Astrocyte (in vitro differentiated cells and primary cell): Measurements from ENCODE around the gene BAHCC1. TPM values are rescaled to one million over a fixed set of nuclear protein-coding genes. Genes with fewer than 3 reads are reported as not detected.

ENCODE experiments used
- DNase-seq: peaks from one replicate; pipeline ENCODE4 v3.0.0-alpha.2; 2010; ENCODE audit warnings: low read depth
- FAIRE-seq: peaks from 2 replicates; lab custom pipeline; 2011; peaks lifted over from hg19 to GRCh38; lab: Jason Lieb, UNC
- H2AFZ ChIP-seq: 2 replicates; pipeline ENCODE4 v1.6.0; 2012; ENCODE audit warnings: low read depth, low read length, inconsistent platforms
- H3K27ac ChIP-seq: 2 replicates; pipeline ENCODE4 v1.5.1; 2011; ENCODE audit warnings: low read depth, low read length, inconsistent platforms
- H3K27me3 ChIP-seq: 2 replicates; pipeline ENCODE4 v1.6.0; 2011; ENCODE audit warnings: low read length, inconsistent platforms; ENCODE audit not compliant: insufficient read depth
- H3K36me3 ChIP-seq: 2 replicates; pipeline ENCODE4 v1.5.1; 2011; ENCODE audit warnings: low read length, inconsistent platforms; ENCODE audit not compliant: insufficient read depth
- H3K4me1 ChIP-seq: 2 replicates; pipeline ENCODE4 v1.5.1; 2011; ENCODE audit warnings: low read length, inconsistent platforms; ENCODE audit not compliant: insufficient read depth
- H3K4me2 ChIP-seq: 2 replicates; pipeline ENCODE4 v1.6.0; 2012; ENCODE audit warnings: low read length, inconsistent platforms
- H3K4me3 ChIP-seq: 2 replicates; pipeline ENCODE4 v1.5.1; 2011; ENCODE audit warnings: low read depth, mild to moderate bottlenecking, low read length, inconsistent platforms; ENCODE audit not compliant: insufficient read depth
- H3K79me2 ChIP-seq: 2 replicates; pipeline ENCODE4 v1.6.0; 2012; ENCODE audit warnings: mild to moderate bottlenecking, low read length, inconsistent platforms; ENCODE audit not compliant: insufficient read depth
- H3K9ac ChIP-seq: 2 replicates; pipeline ENCODE4 v1.6.0; 2012; ENCODE audit warnings: mild to moderate bottlenecking, low read length, inconsistent platforms
- H3K9me3 ChIP-seq: 2 replicates; pipeline ENCODE4 v1.5.1; 2012; ENCODE audit warnings: low read depth, mild to moderate bottlenecking, low read length, inconsistent platforms; ENCODE audit not compliant: insufficient read depth
- H4K20me1 ChIP-seq: 2 replicates; pipeline ENCODE4 v1.6.0; 2012; ENCODE audit warnings: low read length, inconsistent platforms; ENCODE audit not compliant: insufficient read depth
- H3K27ac Mint-ChIP-seq: one replicate; pipeline ENCODE4 v1.8.0; 2021; ENCODE audit warnings: mild to moderate bottlenecking, mixed read lengths; ENCODE audit not compliant: unreplicated experiment
- H3K27me3 Mint-ChIP-seq: one replicate; pipeline ENCODE4 v1.8.0; 2021; ENCODE audit warnings: low read depth, mixed read lengths; ENCODE audit not compliant: unreplicated experiment
- H3K36me3 Mint-ChIP-seq: one replicate; pipeline ENCODE4 v1.8.0; 2021; ENCODE audit warnings: low read depth, mixed read lengths; ENCODE audit not compliant: unreplicated experiment
- H3K4me1 Mint-ChIP-seq: one replicate; pipeline ENCODE4 v1.8.0; 2021; ENCODE audit warnings: low read depth, mixed read lengths; ENCODE audit not compliant: unreplicated experiment
- H3K4me3 Mint-ChIP-seq: one replicate; pipeline ENCODE4 v1.8.0; 2021; ENCODE audit warnings: mild to moderate bottlenecking, moderate library complexity, mixed read lengths; ENCODE audit not compliant: unreplicated experiment
- H3K9me3 Mint-ChIP-seq: one replicate; pipeline ENCODE4 v1.8.0; 2021; ENCODE audit warnings: mild to moderate bottlenecking, mixed read lengths; ENCODE audit not compliant: unreplicated experiment
- EZH2 ChIP-seq: IDR thresholded peaks from 2 replicates; pipeline ENCODE4 v1.6.1; 2012; ENCODE audit warnings: mild to moderate bottlenecking, low read length, inconsistent platforms; ENCODE audit not compliant: insufficient read depth
- total RNA-seq: library from RNA; stranded (reverse); gene quantifications from 2 replicates; pipeline ENCODE4 v1.2.1, GENCODE V29; 2021
- TF ChIP-seq, protein P1 (sequence below): IDR thresholded peaks from 2 replicates; pipeline ENCODE4 v1.5.1; 2011; ENCODE audit warnings: low read depth, mild to moderate bottlenecking, inconsistent platforms, low read length, moderate library complexity; ENCODE audit not compliant: insufficient read depth

Gene BAHCC1
- total RNA-seq, 1 donor from 2014 or later, result 18.5 TPM

DNA sequence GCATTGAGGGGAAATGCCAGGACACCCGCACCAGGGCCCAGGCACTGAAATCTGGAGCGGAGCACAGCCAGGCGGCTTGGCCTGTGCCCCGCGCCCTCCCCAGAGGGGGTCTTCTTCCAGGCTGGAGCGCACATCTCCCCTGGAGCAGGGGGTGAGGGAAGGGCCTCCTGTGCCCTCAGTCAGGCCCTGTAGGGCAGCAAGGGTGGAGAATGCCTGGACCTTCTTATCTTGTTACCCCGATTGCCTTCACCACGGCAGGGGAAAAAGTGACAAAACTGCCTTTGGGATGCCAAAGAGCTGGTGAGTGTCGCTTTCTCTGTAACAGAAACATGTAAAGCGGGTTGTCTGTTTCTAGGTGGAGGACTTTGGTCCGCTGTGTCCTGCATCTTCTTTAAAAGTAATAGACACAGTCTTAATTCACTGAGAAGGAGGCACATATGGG, 48.3 kb upstream of the BAHCC1 start:
- H3K4me1 Mint-ChIP-seq, result peaks cover 16% of the 10 kb centered on the region
- TF ChIP-seq, protein P1, sequence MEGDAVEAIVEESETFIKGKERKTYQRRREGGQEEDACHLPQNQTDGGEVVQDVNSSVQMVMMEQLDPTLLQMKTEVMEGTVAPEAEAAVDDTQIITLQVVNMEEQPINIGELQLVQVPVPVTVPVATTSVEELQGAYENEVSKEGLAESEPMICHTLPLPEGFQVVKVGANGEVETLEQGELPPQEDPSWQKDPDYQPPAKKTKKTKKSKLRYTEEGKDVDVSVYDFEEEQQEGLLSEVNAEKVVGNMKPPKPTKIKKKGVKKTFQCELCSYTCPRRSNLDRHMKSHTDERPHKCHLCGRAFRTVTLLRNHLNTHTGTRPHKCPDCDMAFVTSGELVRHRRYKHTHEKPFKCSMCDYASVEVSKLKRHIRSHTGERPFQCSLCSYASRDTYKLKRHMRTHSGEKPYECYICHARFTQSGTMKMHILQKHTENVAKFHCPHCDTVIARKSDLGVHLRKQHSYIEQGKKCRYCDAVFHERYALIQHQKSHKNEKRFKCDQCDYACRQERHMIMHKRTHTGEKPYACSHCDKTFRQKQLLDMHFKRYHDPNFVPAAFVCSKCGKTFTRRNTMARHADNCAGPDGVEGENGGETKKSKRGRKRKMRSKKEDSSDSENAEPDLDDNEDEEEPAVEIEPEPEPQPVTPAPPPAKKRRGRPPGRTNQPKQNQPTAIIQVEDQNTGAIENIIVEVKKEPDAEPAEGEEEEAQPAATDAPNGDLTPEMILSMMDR, result no peak
- no peak for TF ChIP-seq EZH2
- Histone ChIP-seq H2AFZ (peak overlapping the region; percentile 78), H3K9me3 (no peaks in the 10 kb centered on the region), H3K27ac (no peak overlapping the region), H3K4me3 (peak overlapping the region; percentile 60), H3K27me3 (no peaks in the 10 kb centered on the region), H3K79me2 (peaks cover 36% of the 10 kb centered on the region), H3K9ac (peak overlapping the region; percentile 84), H3K4me2 (peak overlapping the region; percentile 98), H4K20me1 (peaks cover 19% of the 10 kb centered on the region), H3K4me1 (peaks cover 25% of the 10 kb centered on the region), H3K36me3 (no peaks in the 10 kb centered on the region)
- FAIRE-seq (no peak), DNase-seq (no peak)
- H3K27ac Mint-ChIP-seq, result no peak overlapping the region
- H3K4me3 Mint-ChIP-seq, result peak overlapping the region; percentile 81
- no peaks in the 10 kb centered on the region for H3K9me3 Mint-ChIP-seq
- H3K36me3 Mint-ChIP-seq, result no peaks in the 10 kb centered on the region
- peaks cover 13% of the 10 kb centered on the region for H3K27me3 Mint-ChIP-seq

DNA sequence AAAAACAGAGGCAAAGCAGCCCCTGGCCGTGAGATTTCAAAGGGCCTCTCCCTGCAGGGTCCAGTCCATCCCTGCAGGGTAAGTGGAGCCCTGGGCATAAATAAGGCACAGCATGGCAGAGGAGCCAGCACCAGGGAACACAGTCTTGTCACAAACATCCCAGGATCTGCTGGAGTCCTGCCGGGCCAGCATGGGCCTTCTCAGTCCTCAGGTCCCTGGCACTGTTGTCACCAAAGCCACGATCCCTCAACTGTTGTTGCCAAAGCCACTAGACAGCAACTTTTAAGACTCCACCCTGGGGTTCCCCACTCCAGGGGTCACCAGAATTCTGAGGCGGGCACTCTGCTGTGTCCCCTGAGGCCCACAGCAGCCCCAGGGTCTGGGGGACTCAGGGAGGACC, 47.8 kb upstream of the BAHCC1 start:
- peaks cover 19% of the 10 kb centered on the region for H4K20me1 ChIP-seq
- peaks cover 31% of the 10 kb centered on the region for H3K79me2 ChIP-seq
- no peaks in the 10 kb centered on the region for H3K27me3 ChIP-seq
- H2AFZ ChIP-seq, result no peak overlapping the region
- no peak for TF ChIP-seq EZH2
- TF ChIP-seq, protein P1, result no peak
- H3K4me2 ChIP-seq, result no peak overlapping the region
- peaks cover 12% of the 10 kb centered on the region for H3K4me1 Mint-ChIP-seq
- no peaks in the 10 kb centered on the region for H3K36me3 ChIP-seq
- H3K4me3 Mint-ChIP-seq, result peak overlapping the region; percentile 81
- no peaks in the 10 kb centered on the region for H3K36me3 Mint-ChIP-seq
- no peak for FAIRE-seq
- H3K9me3 ChIP-seq, result no peaks in the 10 kb centered on the region
- no peak overlapping the region for H3K27ac ChIP-seq
- no peak overlapping the region for H3K4me3 ChIP-seq
- peaks cover 13% of the 10 kb centered on the region for H3K27me3 Mint-ChIP-seq
- no peak overlapping the region for H3K9ac ChIP-seq
- no peak for DNase-seq
- no peaks in the 10 kb centered on the region for H3K9me3 Mint-ChIP-seq
- H3K4me1 ChIP-seq, result peaks cover 20% of the 10 kb centered on the region
- no peak overlapping the region for H3K27ac Mint-ChIP-seq

DNA sequence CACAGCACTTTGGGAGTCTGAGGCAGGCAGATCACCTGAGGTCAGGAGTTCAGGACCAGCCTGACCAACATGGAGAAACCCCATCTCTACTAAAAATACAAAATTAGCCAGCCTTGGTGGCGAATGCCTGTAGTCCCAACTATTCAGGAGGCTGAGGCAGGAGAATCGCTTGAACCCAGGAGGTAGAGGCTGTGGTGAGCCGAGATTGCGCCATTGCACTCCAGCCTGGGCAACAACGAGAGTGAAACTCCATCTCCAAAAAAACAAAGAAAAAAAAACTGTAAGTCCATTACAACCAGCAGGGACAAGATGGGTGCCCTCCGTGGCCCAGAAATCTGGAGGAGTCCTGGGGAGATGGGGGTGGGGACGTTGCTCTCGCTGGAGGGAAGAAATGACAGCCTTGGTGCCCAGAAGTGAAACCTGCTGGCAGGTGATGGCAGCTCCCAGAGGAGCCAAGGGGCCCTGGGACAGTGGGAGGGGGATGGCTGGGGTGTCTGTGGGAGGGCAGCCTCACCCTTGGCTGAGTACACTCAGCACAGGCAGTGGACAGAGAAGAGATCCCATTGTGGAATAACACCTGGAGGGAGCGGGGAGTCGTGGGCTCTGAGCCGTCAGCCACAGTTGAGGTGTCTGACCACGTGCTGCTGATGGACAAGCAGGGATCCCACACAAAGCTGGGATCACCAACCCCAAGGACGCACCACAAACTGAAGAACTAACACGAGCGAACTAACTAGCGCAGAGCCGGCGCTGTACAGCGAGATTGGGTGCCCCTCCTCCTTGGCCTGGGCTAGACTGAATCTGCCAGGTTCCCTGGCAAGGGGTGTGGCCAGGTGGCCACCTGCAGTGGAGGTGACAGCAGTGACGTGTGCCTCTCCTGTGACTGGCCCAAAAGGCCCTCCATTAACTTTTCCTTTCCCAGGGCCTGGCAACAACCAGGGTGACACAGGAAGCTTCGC, 46.9 kb upstream of the BAHCC1 start:
- FAIRE-seq, result no peak
- H3K27me3 Mint-ChIP-seq, result peaks cover 13% of the 10 kb centered on the region

More for the DNA sequence above, 46.9 kb upstream of the BAHCC1 start:
- no peak overlapping the region for H2AFZ ChIP-seq
- Mint-ChIP-seq H3K4me3 (peak overlapping the region; percentile 40), H3K9me3 (no peaks in the 10 kb centered on the region), H3K27ac (no peak overlapping the region), H3K36me3 (no peaks in the 10 kb centered on the region), H3K4me1 (peaks cover 12% of the 10 kb centered on the region)
- H4K20me1 ChIP-seq, result peaks cover 12% of the 10 kb centered on the region
- no peak overlapping the region for H3K4me2 ChIP-seq
- no peak for TF ChIP-seq EZH2
- H3K79me2 ChIP-seq, result peaks cover 22% of the 10 kb centered on the region
- H3K4me3 ChIP-seq, result no peak overlapping the region
- H3K27me3 ChIP-seq, result no peaks in the 10 kb centered on the region
- no peak overlapping the region for H3K9ac ChIP-seq
- DNase-seq, result no peak
- H3K27ac ChIP-seq, result no peak overlapping the region
- H3K36me3 ChIP-seq, result no peaks in the 10 kb centered on the region
- H3K4me1 ChIP-seq, result peaks cover 17% of the 10 kb centered on the region
- no peaks in the 10 kb centered on the region for H3K9me3 ChIP-seq
